Chondrocyte (in vitro differentiated cells): ENCODE data around the gene TEX264. TPM values are rescaled to one million over a fixed set of nuclear protein-coding genes. Genes with fewer than 3 reads are reported as not detected.

Experiments
- DNase-seq: peaks from one replicate; pipeline ENCODE4 v3.0.0; 2021; ENCODE audit warnings: mixed read lengths, low spot score
- H3K27ac Mint-ChIP-seq: one replicate; pipeline ENCODE4 v1.8.0; 2021; ENCODE audit warnings: mild to moderate bottlenecking, moderate library complexity, mixed read lengths; ENCODE audit not compliant: unreplicated experiment
- H3K27me3 Mint-ChIP-seq: 2 replicates; pipeline ENCODE4 v1.8.0; 2021; ENCODE audit warnings: low read depth, mixed read lengths
- H3K36me3 Mint-ChIP-seq: 2 replicates; pipeline ENCODE4 v1.8.0; 2021; ENCODE audit warnings: low read depth, mixed read lengths
- H3K4me1 Mint-ChIP-seq: 2 replicates; pipeline ENCODE4 v1.8.0; 2021; ENCODE audit warnings: low read depth, mild to moderate bottlenecking, mixed read lengths
- H3K4me3 Mint-ChIP-seq: one replicate; pipeline ENCODE4 v1.8.0; 2021; ENCODE audit warnings: mild to moderate bottlenecking, moderate library complexity, mixed read lengths; ENCODE audit not compliant: unreplicated experiment
- H3K9me3 Mint-ChIP-seq: 2 replicates; pipeline ENCODE4 v1.8.0; 2021; ENCODE audit warnings: low read depth, mixed read lengths
- CTCF ChIP-seq: fragments of 200-600 bp; sonication (generic); IDR thresholded peaks from 2 replicates; pipeline ENCODE4 v1.5.0; 2021; ENCODE audit warnings: antibody characterized with exemption, mild to moderate bottlenecking, moderate library complexity
- total RNA-seq: library from RNA; stranded (reverse); gene quantifications from 3 replicates; pipeline ENCODE4 v1.2.1, GENCODE V29; 2021

Gene TEX264
- total RNA-seq, 1 donor from 2014 or later = 45.0 TPM

- Mint-ChIP-seq H3K27me3 (no peaks in the 10 kb centered on the region), H3K4me1 (peaks cover 27% of the 10 kb centered on the region), H3K36me3 (peaks cover 22% of the 10 kb centered on the region), H3K9me3 (no peaks in the 10 kb centered on the region), H3K4me3 (no peak overlapping the region), H3K27ac (no peak overlapping the region)
- TF ChIP-seq CTCF = no peak
- DNase-seq = no peak
Observed at GRCh38 chr3:51688206-51688600, 17.2 kb downstream of the TEX264 start.

- no peak overlapping the region for H3K27ac Mint-ChIP-seq
- peaks cover 14% of the 10 kb centered on the region for H3K36me3 Mint-ChIP-seq
- H3K9me3 Mint-ChIP-seq = no peaks in the 10 kb centered on the region
- TF ChIP-seq CTCF = no peak
- no peak overlapping the region for H3K4me3 Mint-ChIP-seq
- no peaks in the 10 kb centered on the region for H3K27me3 Mint-ChIP-seq
- peaks cover 18% of the 10 kb centered on the region for H3K4me1 Mint-ChIP-seq
- DNase-seq = no peak
Observed at GRCh38 chr3:51691021-51691420, 20.0 kb downstream of the TEX264 start.

GRCh38 chr3:51691949-51692348 lies 20.9 kb downstream of the TEX264 start:
- Mint-ChIP-seq H3K4me1 (peaks cover 9% of the 10 kb centered on the region), H3K36me3 (peaks cover 10% of the 10 kb centered on the region), H3K9me3 (no peaks in the 10 kb centered on the region), H3K4me3 (no peak overlapping the region), H3K27ac (no peak overlapping the region), H3K27me3 (no peaks in the 10 kb centered on the region)
- no peak for TF ChIP-seq CTCF
- DNase-seq = no peak

- no peak overlapping the region for H3K4me3 Mint-ChIP-seq
- H3K9me3 Mint-ChIP-seq = no peaks in the 10 kb centered on the region
- H3K27me3 Mint-ChIP-seq = no peaks in the 10 kb centered on the region
- H3K4me1 Mint-ChIP-seq = no peaks in the 10 kb centered on the region
- H3K27ac Mint-ChIP-seq = no peak overlapping the region
- H3K36me3 Mint-ChIP-seq = peaks cover 7% of the 10 kb centered on the region
- DNase-seq = no peak
- TF ChIP-seq CTCF = no peak
Observed at GRCh38 chr3:51692980-51693395, 21.9 kb downstream of the TEX264 start.

- no peak for DNase-seq
- H3K27me3 Mint-ChIP-seq = no peaks in the 10 kb centered on the region
- H3K4me1 Mint-ChIP-seq = no peaks in the 10 kb centered on the region
- TF ChIP-seq CTCF = no peak
- H3K36me3 Mint-ChIP-seq = peaks cover 13% of the 10 kb centered on the region
- no peaks in the 10 kb centered on the region for H3K9me3 Mint-ChIP-seq
- no peak overlapping the region for H3K27ac Mint-ChIP-seq
- no peak overlapping the region for H3K4me3 Mint-ChIP-seq
Observed at GRCh38 chr3:51696954-51697353, 25.9 kb downstream of the TEX264 start.
